ENCODE results near the gene PXK. TPM values are rescaled to one million over a fixed set of nuclear protein-coding genes. Genes with fewer than 3 reads are reported as not detected.

The PXK gene
- total and polyA plus RNA-seq, 10 of the 15 experiments (the other 5 are each of a cell fraction or from before 2014, with no cell fraction given): 8.4 to 38.0 (median 27.6) TPM

DNA sequence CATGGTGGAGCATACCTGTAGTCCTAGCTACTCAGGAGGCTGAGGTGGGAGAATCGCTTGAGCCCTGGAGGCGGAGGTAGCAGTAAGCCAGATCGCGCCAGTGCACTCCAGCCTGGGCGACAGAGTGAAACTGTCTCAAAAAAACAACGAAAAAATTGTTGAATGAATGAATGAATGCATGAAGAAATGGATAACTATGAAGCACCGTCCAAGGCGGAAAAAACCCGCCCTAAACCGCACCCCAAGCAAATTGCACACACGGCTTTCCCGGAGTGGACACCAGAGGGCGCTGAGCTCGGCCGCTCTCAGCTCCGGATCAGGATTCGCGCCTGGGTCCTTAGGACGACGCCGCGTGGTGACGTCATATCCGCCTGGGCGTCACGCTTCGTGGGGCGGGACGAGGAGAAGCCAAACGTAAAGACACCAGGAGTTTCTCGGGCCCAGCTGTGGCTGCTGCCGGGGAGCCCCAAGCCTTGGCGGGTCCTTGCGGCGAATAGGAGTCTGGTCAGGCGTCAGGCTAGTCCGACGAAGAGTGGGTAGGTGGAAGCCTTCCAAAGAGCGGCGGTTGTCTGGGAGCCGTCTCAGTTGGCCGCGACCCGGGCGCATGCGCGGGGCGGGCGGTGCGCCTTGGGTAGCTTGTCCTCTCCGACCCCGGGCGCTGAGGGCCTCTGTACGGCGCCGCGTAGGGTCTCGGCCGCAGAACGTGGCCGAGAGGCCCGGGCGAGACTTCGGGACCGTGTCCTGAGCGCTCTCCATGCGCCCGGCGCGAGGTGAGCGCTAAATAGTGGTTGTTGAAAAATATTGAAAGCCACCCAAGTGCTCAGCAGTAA is 26.6 kb upstream of the PXK start, which contains the start of the genes HTD2 and RPP14 (continued):
- no peak for TF ChIP-seq SPI1 (IDR thresholded peaks at IDR 0.05; ENCODE audit: borderline replicate concordance, insufficient read depth, low read depth, low read length)
- TF ChIP-seq BCL11A (IDR thresholded peaks at IDR 0.05; ENCODE audit: low read depth, low read length): no peak
- TF ChIP-seq, protein P1, sequence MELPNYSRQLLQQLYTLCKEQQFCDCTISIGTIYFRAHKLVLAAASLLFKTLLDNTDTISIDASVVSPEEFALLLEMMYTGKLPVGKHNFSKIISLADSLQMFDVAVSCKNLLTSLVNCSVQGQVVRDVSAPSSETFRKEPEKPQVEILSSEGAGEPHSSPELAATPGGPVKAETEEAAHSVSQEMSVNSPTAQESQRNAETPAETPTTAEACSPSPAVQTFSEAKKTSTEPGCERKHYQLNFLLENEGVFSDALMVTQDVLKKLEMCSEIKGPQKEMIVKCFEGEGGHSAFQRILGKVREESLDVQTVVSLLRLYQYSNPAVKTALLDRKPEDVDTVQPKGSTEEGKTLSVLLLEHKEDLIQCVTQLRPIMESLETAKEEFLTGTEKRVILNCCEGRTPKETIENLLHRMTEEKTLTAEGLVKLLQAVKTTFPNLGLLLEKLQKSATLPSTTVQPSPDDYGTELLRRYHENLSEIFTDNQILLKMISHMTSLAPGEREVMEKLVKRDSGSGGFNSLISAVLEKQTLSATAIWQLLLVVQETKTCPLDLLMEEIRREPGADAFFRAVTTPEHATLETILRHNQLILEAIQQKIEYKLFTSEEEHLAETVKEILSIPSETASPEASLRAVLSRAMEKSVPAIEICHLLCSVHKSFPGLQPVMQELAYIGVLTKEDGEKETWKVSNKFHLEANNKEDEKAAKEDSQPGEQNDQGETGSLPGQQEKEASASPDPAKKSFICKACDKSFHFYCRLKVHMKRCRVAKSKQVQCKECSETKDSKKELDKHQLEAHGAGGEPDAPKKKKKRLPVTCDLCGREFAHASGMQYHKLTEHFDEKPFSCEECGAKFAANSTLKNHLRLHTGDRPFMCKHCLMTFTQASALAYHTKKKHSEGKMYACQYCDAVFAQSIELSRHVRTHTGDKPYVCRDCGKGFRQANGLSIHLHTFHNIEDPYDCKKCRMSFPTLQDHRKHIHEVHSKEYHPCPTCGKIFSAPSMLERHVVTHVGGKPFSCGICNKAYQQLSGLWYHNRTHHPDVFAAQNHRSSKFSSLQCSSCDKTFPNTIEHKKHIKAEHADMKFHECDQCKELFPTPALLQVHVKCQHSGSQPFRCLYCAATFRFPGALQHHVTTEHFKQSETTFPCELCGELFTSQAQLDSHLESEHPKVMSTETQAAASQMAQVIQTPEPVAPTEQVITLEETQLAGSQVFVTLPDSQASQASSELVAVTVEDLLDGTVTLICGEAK (IDR thresholded peaks at IDR 0.05; ENCODE audit: borderline replicate concordance): peak; percentile 92
- TF ChIP-seq SRF (IDR thresholded peaks at IDR 0.05; ENCODE audit: low read depth in 2 of 2, low read length in 2 of 2): peak in 1 of 2 experiments; percentile 40; a peak in 1 of 4 replicates
- peak; percentile 11; the same call in 1 of the 2 replicates for TF ChIP-seq TARDBP (IDR thresholded peaks at IDR 0.05; ENCODE audit: borderline replicate concordance)
- TF ChIP-seq RAD51 (IDR thresholded peaks at IDR 0.05): no peak
- no peak for TF ChIP-seq CHD1 (IDR thresholded peaks at IDR 0.05; ENCODE audit: low read depth, low read length)
